GM21717 (cell line): ENCODE measurements around the gene IL17D.
A peak's percentile ranks its signal among the peaks of the same experiment; 100 is the strongest.
"Not testable (repeated sequence)": the region's sequence is repeated elsewhere in the genome, so short reads cannot be mapped to it uniquely, and the experiment has no call there.

Source experiments
- ATAC-seq: cut with Tn5 transposase; IDR thresholded peaks from one replicate; pipeline ENCODE4 v1.9.1; 2021; ENCODE audit warnings: mild to moderate bottlenecking, moderate library complexity; ENCODE audit not compliant: unreplicated experiment

The IL17D gene

DNA sequence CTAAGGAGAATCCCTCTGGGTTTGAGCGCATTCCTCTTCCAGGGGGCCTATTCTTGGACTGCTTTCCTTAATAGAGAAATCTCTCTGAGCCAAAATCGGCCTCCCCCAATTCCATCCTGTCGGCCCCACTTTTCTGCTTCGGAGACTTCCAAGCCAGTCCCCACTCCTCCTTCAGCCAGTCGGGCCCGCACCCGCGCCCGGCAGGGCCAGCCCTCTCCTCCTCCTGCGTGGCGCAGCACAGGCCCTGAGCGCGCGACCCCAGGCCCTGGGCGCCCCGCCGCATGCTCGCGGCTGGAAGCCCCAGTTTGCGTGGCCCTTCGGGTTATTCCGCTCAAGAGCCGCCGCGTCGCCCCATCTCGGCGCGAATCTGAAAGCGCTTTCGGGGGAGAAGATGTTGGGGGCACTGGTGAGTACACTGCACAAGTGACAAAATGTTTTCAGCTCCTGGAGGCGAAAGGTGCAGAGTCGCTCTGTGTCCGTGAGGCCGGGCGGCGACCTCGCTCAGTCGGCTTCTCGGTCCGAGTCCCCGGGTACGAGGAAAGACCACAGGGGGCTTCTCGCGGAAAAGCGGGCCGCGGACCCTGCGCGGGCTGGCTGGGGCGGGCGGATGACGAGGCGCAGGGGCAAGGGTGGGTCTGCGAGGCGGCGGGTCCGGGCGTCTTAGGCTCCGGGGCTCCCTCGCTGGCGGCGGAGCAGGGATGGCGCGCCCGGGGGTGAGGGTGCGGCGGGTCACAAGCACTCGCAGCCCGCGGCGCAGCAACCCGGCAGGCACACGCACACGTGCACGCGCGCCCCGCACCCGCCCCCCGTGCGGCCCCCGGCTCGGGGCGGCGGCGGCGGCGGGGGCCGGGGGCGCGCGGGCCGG lies at the start of gene IL17D:
TSS of gene IL17D (plus strand) at position 785 of the 865 bp plus-strand sequence. CDS start 303 bp downstream, outside the sequence.
- peak; percentile 25 for ATAC-seq

DNA sequence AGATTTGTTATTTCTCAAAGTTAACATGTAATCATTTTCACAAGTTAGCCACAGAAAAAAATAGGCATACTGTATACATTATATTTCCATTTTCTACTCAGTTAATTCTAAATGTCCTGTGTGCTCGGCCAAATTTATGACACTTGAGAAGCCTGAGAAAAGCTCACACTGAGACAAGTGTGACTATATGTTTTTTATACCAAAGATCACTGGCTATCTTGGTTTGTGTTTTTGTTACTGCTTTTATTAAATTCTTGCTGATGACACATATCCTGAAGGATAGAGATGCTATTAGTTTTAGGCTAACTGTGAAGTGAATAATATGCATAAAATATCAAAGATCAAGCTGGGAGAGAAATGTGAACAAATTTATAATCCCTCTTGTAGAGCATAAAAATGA lies 49.3 kb upstream of the IL17D start:
- ATAC-seq, result no peak

GRCh38 chr13:20658451-20659040 lies 45.0 kb upstream of the IL17D start:
- no peak for ATAC-seq

DNA sequence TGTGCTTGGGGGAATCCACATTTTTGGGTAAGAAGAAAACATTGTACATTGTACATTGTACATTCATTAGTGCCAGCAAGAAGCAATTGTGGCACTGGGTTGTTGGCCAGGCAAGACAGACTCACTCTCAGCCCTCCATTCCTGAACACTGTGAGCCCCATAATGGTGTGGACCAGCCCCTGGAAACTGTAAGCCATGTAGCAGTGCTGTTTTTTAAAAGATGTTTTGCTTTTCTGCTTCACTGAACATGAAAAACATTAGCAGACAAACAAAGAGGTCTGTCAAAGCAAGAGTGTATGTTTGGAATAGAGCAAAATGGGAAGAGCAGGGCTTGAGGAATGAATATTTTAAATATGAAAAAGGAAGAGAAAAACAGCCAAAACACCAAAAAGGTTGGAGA lies 39.1 kb upstream of the IL17D start:
- no peak for ATAC-seq

DNA sequence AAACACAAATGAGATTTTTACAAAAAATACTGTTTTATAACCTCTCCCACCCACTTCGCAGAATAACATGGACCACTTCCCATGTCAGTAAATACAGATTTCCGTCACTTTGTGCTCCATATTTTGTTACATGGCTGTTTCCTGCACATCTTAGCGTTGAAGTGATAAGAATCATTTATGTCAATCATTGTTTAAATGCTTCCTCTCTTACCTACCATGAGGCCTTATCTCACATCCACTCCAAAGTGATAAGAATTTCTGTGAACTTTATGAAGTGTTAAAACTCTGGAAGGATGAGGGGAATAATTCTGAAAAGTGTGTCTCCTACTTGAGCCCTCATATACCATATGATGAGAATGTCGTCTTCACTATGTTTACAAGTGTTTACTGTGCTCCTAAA lies 36.6 kb upstream of the IL17D start:
- no peak for ATAC-seq

GRCh38 chr13:20667857-20668437 lies 35.6 kb upstream of the IL17D start:
- ATAC-seq, result no peak

GRCh38 chr13:20669162-20669561 lies 34.3 kb upstream of the IL17D start:
- ATAC-seq, result no peak

DNA sequence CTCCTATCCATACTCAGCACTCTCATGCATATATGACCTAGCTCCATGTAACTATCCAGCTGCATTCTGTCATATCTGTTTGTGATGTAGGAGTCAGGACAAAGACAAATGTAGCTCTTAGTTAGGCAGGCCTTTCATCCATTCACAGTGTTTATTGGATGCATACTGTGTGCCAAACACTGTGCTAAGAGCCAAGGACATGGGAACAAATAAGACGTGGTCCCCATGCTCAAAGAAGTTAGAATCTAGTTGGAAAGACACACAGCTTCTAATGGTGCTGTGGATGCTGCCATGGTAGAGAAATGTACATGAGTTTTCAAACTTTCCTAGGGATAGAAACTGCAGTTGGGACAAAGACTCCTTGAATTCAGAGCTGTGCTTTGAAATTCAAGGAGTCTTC lies 31.7 kb upstream of the IL17D start:
- ATAC-seq, result no peak

DNA sequence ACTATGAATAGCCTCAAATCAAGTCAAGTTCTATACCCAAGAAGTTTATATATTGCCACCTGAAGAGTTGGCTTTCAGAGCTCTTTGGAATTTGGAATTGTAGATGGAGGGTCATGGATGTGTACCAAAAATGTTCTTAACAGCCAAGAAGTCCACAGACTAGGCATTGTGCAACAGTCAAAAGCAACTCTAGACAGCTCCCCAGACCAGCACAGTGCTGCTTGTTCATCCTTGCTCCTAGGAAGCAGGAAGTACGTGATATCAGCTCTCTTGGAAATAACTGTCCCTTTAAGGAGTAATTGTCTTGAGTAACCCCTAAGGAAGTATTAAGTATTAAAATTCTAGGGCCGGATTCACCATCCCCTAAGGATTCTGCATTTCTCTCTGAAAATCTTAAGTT lies 30.7 kb upstream of the IL17D start:
- no peak for ATAC-seq

DNA sequence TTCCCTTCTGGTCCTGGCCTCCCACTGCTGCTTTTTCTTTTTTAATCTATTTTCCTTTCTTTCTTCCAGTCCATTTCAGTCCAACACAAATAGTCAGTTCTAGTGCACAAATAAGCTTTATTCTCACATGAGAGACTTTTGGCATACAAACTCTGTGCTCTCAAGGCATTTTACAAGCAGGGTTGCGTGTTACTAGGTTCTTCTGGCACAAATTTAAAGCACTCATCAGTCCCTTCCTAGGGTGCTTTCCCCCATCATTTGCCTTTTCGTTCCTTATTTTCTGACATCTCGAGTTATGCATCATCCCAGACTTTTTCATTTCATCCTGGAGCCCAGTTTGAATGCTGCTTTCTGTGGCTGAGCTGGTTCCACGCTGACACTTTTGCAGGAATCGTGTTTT lies 29.8 kb upstream of the IL17D start:
- no peak for ATAC-seq

- no peak for ATAC-seq
These were observed 27.3 kb upstream of the IL17D start for GRCh38 chr13:20676213-20676612.

DNA sequence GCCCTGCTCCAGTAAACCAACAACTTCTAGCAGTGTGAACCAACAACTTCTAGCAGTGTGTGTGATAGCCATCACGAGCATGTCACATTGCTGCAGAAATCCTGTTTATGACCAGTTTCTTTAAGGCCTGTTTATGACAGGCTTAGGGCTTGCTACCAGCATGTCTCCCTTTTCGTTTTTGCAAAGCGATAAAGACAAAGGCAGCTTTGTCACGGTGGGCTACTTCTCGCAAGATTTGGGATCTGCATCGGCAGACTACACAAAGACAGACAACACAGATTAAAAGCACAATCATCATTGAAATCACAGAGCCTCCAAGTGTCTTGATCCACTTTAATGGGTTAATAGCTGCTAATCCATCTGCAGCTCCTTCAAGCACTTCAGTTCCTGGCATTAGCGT lies 24.9 kb upstream of the IL17D start:
- ATAC-seq, result not testable (repeated sequence)

DNA sequence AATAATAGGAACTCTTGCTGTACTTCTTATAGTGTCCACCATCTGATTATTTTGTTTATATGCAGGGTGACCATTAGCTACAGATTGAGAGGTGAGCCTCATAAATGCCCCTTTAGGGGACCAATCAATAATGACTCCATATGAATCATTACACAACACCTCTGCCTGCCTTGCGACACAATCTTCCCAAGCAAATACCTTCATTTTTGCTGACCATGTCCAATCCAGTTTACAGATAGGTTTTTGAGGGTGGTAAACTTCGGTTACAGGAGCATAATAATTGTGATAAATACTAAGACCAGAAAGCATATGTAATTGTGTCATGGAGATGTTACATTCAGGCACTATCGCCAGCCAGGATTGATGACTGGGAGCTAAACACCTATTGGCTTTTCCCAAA lies 23.6 kb upstream of the IL17D start:
- no peak for ATAC-seq

GRCh38 chr13:20680416-20681080 lies 23.0 kb upstream of the IL17D start:
- no peak for ATAC-seq

- ATAC-seq, result not testable (repeated sequence)
These were observed 22.0 kb upstream of the IL17D start for GRCh38 chr13:20681481-20681880.

- ATAC-seq, result no peak
These were observed 21.4 kb upstream of the IL17D start for GRCh38 chr13:20682061-20682460.

DNA sequence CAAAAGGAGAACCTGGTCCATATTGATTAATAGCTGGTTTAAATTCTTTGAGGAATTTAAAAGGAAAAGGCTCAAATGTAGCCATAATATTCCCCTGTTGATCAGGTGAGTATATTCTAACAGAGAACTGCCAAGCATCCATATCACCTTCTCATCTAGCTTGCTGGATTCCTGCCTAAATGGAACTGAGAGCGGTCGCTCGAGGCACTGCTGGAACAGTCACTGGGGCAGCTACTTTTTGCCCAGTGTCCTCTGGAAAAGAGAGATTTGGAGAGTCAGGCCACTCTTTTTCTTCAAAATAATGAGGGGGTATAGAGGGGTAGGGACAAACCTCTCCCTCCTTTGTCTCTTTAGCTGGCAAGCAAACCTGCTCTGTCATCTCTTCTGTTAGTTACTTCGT lies 19.5 kb upstream of the IL17D start:
- no peak for ATAC-seq

DNA sequence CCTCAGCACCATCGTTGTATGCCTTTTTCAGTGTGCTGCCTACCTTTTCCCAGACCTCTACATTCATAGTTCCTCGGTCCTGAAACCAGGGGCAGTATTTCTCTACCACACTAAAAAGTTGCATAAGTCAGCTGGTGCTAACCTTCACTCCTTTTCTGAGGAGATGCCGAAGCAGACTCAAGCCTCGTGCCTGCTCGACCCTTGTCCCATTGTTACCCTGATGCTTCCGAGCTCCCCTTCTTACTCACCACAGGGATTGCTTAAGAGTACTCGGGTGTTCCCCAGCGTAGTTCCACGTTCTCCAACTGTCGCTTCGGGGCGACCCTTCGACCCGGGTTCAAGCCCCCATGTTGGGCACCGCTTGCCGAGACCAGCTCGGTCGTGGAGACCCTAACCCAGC lies 19.0 kb upstream of the IL17D start:
- ATAC-seq, result no peak

DNA sequence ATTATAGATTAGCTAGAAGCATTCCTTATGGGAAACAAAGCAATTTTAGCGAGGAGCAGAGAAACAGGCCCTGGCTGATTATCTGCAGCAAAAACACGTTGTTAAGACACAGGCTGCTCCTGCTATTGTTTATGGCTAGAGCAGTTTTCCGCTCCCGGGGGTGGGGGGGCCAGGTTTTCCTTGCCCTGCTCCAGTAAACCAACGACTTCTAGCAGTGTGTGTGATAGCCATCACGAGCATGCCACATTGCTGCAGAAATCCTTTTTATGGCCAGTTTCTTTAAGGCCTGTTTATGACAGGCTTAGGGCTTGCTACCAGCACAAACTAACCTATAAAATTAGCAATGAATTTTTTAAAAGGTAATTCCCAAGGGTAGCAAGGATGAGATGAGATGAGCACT lies 18.4 kb upstream of the IL17D start:
- ATAC-seq, result no peak

GRCh38 chr13:20686167-20686566 lies 17.3 kb upstream of the IL17D start:
- ATAC-seq, result no peak

DNA sequence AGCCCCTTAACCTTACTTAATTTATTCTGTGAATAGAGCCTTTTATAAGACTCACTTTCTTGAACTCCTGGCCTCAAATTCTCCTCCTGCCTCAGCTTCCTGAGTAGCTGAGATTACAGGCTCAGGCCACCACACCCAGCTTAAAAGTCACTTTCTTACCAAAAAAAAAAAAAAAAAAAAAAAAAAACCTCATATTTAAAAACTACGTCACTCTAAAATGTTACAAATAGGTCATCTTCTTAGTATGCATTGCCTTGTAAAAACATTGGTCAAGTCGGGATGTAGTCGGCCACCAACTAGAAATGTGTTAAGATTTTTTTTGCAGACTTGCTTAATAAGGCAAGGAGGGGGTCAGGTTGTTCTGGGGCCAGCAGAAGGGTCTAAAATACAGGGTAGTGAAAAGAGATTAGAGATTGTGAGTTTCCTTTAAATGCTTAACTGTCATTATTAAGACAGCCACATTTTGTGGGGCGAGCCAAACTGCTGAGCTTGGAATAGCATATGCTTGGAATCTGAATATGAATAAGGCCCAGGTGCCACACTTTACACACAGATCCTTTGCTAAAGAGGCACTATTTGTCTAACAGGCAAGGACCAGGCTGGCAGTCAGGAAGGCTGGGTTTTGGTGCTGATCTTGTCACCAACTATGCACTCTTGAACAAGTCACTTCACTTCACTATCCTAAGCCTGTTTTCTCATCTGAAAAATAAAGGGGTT lies 16.5 kb upstream of the IL17D start:
- no peak for ATAC-seq
